GM20431 (cell line): Measurements from ENCODE around the gene PLCB1.
"Not testable (repeated sequence)": the region's sequence is repeated elsewhere in the genome, so short reads cannot be mapped to it uniquely, and the experiment has no call there.

Experiments used
- in situ Hi-C: fragments of 300-500 bp; cut with MseI, MboI; formaldehyde crosslinking; loops from one replicate; pipeline ENCODE4 v1.15.0; 2020; ENCODE audit warnings: low sequenced_read_pairs; ENCODE audit not compliant: unreplicated experiment

PLCB1 gene

DNA sequence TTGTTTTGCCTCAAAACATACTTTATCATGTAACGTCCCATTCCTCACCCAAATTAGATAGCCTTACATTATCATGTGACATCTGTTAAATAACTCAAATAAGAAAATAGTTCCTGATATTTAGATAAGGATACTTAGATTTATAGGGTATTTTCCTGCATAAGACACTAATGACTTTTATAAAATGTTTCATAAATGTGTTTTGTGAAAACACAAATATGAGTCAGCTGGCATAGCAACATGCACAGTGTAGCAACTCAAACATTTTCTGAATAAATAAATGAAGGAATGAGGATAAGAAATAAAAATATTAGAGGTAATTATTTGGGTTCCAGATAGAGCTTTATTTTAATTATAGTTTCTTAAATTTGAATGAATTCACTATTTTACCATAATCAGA is 476.4 kb downstream of the PLCB1 start:
- in situ Hi-C loops: no loop called here

DNA sequence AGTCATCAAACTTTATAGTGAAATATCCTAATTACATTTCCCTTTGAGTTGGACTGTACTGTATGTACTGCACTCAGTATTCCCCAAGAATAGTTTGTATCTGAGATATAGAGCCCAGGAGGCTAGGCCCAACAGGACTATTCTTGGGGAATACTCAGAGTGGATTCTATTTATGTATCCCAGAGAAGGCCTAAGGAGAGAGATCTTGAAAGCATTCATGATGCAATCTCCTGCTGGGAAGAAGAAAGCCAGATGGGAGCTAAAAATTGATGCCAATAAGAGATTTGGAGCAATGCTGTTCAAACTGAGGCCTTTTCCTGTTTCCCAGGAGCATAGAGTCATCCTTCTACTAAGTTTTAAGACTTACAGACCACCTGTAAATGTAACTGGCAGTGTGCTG is 484.7 kb downstream of the PLCB1 start:
- in situ Hi-C loops: no loop called here

DNA sequence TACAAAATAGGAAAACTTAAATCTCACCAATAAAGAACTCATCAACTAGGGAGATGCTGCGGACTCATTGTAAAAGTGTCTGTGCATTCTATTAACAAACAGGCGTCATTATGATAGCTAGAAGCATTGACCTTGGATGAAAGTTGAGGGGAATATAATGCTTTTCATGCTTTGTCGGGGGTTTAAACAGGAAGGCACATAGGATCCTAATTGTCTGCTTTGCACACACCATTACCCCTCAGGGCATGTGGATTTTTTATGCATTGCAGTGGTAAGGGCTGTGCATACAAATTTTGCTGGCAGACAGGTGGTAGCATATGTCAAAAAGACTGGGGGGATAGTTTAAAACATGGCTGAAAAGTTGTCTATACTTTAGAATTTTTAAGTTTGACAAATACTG is 488.9 kb downstream of the PLCB1 start:
- in situ Hi-C loops: no loop called here

DNA sequence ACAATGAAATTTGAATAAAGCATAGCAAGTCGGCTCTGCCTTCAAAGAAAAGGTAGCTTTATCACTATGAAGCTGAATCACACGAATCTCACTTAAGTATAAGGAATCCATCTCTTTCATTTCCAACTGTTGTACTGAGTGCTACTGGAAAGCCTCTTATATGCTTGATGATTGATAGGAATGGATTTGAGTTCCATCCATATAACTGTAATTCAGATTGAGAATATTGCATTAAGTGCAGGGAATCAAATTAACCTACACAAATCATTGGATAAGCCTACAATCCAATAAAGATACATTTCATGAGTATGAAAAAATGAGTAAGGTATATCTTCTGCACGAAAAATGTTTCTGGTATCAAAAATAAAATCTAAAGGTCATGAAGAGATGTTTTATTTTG is 492.0 kb downstream of the PLCB1 start:
- in situ Hi-C loops: no loop called here

DNA sequence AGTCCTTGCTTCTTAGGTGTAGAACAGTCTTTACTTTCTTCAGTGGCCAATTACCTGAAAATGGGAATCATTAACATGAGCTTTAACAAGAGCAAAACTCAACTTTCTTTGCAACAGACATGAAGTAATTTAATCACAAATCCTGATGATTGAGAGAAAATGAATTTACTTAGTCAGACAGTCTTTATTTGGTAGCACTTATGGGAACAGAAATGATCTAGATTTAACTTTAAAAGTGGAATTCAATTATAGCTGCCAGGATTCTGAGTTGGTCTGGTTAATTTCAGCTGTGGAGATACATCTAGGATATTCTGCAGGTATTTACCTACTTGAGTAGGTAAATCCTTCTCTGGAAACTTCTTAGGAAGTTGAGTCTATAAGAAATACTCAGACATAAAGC is 492.6 kb downstream of the PLCB1 start:
- in situ Hi-C loops: no loop called here

DNA sequence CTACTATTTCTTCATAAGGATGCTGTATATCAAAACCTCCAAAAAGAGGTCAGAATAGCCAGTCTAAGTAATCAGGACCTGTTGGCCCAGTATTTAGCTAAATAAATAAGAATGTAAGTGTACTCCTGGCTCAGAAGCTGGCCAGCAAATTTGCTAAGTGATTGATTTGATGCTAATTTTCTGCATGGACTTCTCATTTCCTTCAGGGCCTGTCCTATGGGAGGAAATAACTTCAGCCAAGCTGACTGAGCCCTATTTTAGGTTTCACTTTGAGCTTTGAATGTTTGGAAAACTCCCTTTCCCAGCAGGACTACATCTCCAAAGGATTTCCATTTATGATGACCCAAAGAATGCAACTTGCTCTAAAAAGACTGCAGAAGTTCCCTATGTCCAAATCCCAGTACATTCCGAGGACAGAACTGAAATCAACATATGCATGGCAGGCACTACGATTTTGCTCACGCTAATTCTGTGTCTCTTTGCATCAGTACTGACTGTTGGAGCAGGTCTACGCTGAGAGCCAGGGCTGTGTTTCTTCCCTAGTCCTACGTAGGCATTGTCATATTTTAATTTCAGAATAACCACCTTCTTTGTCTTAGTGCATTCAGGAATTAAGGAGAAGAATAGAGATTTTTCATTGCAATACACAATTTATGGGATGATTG is 495.4 kb downstream of the PLCB1 start:
- in situ Hi-C loops: no loop called here

DNA sequence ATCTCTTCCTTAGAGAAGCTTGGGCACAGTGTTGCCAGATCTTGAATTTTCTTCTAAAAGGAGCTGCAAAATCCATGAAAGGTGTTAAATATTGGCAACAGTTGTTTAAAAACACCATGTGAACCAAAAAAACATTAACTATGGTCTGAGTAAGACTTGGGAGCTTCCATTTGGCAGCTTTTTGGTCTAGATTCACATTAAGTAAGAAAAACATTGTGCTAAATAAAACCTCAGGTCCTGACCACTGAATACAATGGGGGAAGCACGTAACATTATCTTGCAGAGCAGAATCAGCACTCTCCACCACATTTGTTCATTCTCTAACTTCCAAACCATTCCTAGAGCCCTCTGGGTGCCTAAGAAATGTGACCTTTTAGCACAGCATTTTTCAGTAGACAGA is 499.2 kb downstream of the PLCB1 start:
- in situ Hi-C loops: no loop called here

DNA sequence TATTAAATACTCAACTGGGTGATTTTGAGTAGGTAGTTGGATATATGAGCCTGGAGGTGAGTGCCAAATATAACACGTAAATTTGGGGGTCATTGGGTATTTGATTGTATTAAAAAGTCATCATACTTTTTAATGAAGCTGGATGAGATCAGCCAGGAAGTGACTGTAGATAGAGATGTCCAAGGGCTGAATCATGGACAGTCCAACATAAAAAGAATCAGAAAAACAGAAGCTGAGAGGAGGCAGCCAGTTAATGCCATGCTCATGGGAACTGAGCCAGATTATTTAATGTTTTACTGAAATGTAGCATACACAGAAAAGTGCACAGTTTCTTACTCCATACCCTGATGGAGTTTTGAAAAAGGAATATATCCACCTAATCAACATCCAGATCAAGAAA is 501.3 kb downstream of the PLCB1 start:
- in situ Hi-C loops: no loop called here

DNA sequence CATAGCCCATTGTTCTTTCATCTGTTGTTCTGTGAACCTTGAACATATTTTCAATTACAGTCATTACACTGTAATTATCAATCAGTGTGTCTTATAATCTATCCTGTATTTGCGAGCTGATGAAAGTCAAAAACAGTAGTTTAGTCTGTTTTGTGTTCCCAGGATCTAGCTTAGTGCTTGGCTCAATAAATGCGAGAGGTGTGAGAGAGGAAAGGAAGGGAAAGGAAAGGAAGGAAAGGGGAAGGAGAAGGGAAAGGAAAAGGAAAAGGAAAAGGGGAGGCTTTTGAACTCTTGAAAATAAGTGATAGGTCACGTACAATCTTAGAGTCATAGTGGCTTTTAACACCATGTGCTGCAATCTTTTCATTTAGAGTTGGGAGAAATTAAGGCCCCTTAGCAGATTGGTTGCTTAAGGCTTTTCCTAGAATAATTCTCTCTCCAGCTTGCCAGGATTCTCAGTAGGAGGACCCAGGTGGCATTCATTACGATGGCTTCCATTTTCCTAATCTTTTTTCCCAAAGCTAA is 503.0 kb downstream of the PLCB1 start:
- in situ Hi-C loops: no loop called here

DNA sequence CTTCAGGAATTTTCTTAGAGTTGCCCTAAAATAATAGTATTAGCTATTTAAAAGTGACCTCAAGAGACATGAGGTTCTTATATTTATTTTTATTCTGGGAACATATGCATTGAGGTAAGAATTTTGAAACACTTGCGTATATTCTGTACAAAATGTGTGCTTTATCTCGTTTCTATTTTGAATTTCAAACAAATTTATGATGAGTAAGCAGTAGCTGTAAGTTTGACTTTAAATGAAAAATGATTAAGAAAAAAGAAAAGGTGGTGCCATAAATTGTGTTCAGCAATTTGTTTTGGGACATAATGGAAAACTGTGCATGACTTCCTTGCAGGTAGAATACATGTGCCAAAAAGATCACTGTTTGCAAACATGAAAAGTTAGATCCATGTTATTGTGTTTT is 503.8 kb downstream of the PLCB1 start:
- in situ Hi-C loops: no loop called here

DNA sequence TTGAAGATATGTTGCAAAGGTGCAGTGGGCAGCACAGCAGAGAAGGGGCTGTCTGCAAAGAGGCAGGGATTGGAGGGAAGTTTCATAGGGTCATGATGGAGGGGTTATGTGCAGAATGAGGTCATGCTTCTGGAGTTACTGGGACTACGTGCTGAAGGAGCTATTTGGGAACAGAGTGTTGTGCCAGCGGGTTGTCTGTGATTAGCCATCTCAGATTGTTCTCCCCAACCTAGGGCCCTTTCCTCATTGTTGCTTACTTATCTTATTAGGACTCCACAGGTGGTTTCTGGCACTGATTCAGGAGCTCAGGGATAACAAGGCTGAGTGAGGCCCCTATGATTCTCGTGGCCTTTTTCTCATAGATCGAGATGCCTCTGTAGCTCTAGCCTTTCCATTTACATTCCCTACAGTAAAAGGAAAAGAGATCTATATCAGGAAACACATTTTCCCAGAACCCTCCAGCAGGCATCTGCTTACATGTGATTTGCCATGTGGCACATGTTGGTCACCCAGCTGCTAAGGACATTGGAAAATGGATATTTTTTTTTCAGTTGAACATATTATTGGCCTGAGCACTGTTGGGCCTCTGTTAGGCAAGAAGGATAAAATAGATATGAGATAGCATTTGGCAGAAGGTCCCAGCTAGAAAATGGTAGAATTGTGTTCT is 507.2 kb downstream of the PLCB1 start:
- in situ Hi-C loops: no loop called here

DNA sequence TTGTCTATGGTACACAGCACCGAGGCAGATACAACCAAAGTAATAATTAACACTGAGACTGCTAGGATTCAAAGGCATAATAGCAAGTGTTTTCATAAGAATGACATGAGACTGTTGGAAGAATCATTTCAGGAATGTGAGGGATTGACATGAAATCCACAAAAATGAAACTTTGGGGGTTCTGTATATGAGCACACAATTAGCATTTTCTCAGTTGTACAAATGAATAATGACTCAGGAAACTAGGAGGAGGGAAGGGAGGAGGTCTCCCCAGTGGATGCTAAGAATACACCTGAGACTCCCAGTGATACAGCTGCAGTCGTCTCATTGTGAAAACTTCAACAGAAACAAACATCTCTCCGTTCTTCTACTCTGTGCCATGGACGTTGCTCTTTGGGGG is 508.4 kb downstream of the PLCB1 start:
- in situ Hi-C loops: no loop called here

DNA sequence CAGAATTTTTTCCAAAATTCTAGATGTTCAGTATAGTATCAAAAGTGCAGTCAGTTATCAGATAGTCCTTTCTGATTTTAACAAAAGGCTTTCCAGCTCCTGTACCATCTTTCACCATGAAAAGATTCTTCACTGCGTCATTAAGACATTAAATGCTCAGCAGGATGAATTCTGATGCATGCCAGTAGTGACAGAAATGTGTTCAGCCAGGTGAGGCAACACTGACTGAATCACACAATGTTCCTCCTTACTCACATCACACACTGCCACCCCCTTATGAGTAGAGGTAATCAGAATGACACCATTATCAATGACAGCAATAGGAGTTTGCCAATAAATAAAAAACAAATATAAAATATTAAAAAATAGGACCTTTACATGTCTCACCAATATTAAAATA is 510.2 kb downstream of the PLCB1 start:
- in situ Hi-C loops: no loop called here

DNA sequence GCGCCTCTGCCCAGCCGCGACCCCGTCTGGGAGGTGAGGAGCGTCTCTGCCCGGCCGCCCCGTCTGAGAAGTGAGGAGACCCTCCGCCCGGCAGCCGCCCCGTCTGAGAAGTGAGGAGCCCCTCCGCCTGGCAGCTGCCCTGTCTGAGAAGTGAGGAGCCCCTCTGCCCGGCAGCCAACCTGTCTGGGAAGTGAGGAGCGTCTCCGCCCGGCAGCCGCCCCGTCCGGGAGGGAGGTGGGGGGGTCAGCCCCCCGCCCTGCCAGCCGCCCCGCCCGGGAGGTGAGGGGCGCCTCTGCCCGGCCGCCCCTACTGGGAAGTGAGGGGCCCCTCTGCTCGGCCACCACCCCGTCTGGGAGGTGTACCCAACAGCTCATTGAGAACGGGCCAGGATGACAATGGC is 512.4 kb downstream of the PLCB1 start:
- in situ Hi-C loops: not testable (repeated sequence)

DNA sequence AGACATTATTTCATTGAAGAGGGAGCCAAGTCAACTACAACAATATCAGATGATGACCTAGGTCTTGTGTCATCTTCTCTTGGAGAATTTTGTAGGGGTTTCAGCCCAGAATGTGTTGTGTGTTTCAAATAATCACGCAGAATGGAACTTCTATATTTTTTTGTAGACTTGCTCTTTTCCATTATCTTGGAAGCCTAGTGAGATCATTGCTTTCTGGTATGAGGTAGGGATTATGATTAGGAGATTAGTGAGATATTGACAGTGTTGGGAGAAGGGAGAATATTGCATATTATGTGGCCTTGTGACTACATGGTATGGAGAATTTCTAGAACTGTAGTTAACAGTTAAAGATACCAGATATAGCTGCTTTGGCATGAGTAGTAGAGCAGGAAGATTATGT is 513.3 kb downstream of the PLCB1 start:
- in situ Hi-C loops: no loop called here

DNA sequence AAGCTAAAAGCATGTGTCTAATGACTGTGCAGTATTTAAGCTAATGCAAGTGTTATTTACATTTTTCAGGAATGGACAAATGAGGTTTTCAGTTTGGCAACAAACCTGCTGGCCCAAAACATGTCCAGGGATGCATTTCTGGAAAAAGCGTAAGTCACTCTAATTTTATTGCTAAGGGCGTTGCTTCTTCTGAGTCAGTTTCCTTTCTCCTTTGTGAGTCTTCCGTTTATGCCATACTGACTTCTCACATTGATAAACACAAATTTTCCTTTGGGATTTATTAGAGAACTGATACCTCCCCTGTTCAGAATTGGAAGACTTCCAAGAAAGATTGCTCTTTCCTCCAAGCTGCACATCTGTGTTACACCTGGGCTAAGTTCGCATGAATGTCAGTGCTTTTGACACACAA is 514.0 kb downstream of the PLCB1 start:
- in situ Hi-C loops: no loop called here

DNA sequence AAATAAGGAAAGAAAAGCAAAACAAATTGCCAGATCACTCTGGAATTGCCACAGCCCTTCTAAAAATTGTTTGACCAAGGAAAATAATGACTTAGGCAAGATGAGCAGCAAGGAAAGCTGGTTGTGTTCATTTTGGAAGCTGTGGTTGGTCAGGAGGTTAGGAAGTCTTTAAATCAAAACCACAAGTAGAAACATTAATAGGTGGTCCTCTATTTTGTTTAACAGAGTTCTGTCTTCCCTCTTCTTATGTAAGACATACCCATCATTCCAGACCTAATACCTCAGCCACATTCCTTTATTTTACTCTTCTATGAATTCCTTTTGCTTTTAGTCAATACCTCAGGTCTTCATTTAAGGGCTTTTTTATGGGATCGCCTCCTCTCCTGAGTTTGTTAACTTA is 514.6 kb downstream of the PLCB1 start:
- in situ Hi-C loops: no loop called here

DNA sequence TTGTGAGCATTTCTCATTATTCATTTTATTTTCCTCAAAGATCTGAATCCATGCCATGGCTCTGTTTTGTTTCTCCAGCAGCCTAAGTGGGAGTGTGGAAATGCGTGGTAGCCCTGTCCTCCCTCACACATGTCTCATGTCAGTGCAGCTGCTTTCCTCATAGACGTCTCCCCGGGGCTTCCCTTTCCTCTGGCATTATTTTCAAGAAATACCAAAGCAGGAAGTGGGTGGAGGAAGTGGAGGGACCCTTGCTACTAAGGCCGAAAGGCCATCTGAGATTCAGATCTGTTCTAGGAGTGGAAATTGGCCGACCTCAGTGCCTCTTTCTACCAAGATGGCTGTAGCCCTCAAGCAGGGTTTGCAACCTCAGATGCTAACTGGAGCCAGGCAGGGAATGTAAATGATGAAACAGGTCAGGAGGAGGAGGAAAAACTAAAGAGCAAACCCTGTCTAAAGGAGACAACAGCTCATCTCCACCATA is 515.9 kb downstream of the PLCB1 start:
- in situ Hi-C loops: no loop called here

DNA sequence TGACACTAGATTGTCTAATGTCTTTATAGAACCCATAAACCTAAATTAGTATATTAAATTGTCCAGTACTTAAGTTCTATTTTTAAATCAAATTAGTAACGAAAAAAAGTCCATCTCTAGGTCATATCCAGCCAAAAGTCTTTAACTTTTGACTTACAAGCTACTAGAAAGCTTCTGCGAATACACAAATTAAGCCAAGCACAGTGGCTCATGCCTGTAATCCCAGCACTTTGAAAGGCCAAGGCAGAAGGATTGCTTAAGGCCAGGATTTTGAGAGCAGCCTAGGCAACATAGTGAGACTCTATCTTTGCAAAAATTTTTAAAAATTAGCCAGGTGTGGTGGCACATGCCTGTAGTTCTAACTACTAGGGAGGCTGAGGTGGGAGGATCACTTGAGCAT is 516.4 kb downstream of the PLCB1 start:
- in situ Hi-C loops: no loop called here

DNA sequence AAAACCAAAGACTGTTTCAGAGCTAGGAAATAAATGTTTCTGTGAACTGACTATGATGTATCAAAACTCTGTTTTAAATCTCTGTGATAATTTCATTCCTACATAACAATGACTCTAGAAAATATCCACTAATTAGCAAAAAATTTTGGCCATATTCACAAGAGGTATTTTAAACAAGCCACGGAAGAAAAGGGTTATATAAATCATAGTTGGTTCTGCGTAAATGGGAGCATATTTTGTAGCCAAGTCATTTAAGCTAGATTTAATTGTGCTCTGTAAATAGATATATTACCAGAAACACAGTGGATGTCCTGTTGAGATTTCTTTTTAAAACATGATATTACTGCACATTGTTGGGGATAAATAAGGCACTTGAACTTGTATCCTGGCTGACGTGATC is 520.3 kb downstream of the PLCB1 start:
- in situ Hi-C loops: no loop called here

DNA sequence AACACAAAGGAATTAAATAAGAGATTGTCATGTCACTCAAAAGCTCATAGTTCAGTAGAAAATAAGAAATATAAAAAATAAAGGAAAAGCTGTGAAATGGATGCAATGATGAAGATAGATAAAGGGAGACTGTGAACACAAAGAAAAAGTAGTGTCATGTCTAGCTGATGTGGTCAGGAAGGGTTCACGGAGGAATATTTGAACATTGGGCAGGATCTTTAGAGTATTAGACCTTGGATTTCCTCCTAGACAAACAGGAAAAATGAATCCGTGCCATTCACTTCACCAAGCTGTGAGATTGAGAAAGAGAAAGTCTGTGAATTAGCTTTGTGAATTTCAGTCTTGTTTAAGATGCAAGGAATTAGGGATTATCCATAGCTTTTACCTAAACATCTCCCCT is 522.4 kb downstream of the PLCB1 start:
- in situ Hi-C loops: no loop called here

DNA sequence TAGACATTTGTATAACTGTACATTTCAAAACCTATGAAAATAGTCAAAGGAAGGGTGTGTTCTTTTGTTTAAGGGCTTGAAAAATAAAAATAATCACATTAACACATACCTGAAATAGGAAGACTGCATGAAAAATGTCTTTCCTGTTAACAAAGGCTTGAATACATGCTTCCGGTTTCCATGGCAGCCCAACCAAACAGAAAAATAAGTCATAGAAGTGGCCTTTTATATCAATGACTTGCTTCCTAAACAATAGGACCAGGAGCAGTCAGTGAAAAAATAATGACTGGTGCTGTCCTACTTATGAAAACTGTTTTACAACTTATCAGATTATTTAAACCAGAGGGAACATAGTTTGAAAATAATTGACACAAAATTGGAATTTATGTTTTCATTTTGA is 524.3 kb downstream of the PLCB1 start:
- in situ Hi-C loops: no loop called here
